ENCODE results near the gene UGT3A1.
"Not testable (repeated sequence)": the region's sequence is repeated elsewhere in the genome, so short reads cannot be mapped to it uniquely, and the experiment has no call there.

The UGT3A1 gene

GRCh38 chr5:35990941-35991611, at the start of gene UGT3A1:
Gene UGT3A1 (minus strand): TSS chr5:35991390. CDS start chr5:35991240, 150 bp downstream.
- DNase-seq = peak in 3 of 56 donors; percentile 1 to 14 (median 4)

- DNase-seq = no peak
Observed at GRCh38 chr5:36035696-36036095, 44.5 kb upstream of the UGT3A1 start.

- DNase-seq = not testable (repeated sequence)
Observed at GRCh38 chr5:36034536-36035134, 43.4 kb upstream of the UGT3A1 start.

- peak in 3 of 56 donors; percentile 3 to 40 (median 11) for DNase-seq
Observed at GRCh38 chr5:36033486-36033885, 42.3 kb upstream of the UGT3A1 start.

- DNase-seq = no peak
Observed at GRCh38 chr5:36033047-36033446, 41.9 kb upstream of the UGT3A1 start.

GRCh38 chr5:36031223-36031622, 40.0 kb upstream of the UGT3A1 start:
- no peak for DNase-seq

GRCh38 chr5:36029914-36030313, 38.7 kb upstream of the UGT3A1 start:
- peak in 40 of 56 donors; percentile 2 to 81 (median 36) for DNase-seq

GRCh38 chr5:36028816-36029465, 37.8 kb upstream of the UGT3A1 start:
- DNase-seq = no peak

- no peak for DNase-seq
Observed at GRCh38 chr5:36027711-36028110, 36.5 kb upstream of the UGT3A1 start.

- no peak for DNase-seq
Observed at GRCh38 chr5:36026706-36027465, 35.7 kb upstream of the UGT3A1 start.

GRCh38 chr5:36022246-36022645, 31.1 kb upstream of the UGT3A1 start:
- not testable (repeated sequence) for DNase-seq

- DNase-seq = not testable (repeated sequence)
Observed at GRCh38 chr5:36019584-36019983, 28.4 kb upstream of the UGT3A1 start.

- DNase-seq = no peak
Observed at GRCh38 chr5:36017622-36018021, 26.4 kb upstream of the UGT3A1 start.

- no peak for DNase-seq
Observed at GRCh38 chr5:36017004-36017403, 25.8 kb upstream of the UGT3A1 start.

GRCh38 chr5:36013182-36013581, 22.0 kb upstream of the UGT3A1 start:
- DNase-seq = no peak

GRCh38 chr5:36009698-36010097, 18.5 kb upstream of the UGT3A1 start:
- DNase-seq = no peak

GRCh38 chr5:36007366-36007765, 16.2 kb upstream of the UGT3A1 start:
- no peak for DNase-seq

- no peak for DNase-seq
Observed at GRCh38 chr5:36006163-36006562, 15.0 kb upstream of the UGT3A1 start.

- DNase-seq = no peak
Observed at GRCh38 chr5:36001032-36001431, 9.8 kb upstream of the UGT3A1 start.

- no peak for DNase-seq
Observed at GRCh38 chr5:35999547-35999946, 8.4 kb upstream of the UGT3A1 start.

GRCh38 chr5:35996076-35996475, 4.9 kb upstream of the UGT3A1 start:
- no peak for DNase-seq

GRCh38 chr5:35990520-35990919, 670 bp downstream of the UGT3A1 start:
- DNase-seq = no peak
